ENCODE data around the gene KCTD3.
A peak's percentile ranks its signal among the peaks of the same experiment; 100 is the strongest.

KCTD3 gene

GRCh38 chr1:215566556-215567490 is at the start of gene KCTD3:
Gene KCTD3 (plus strand): TSS chr1:215567304. CDS start chr1:215567686, 382 bp downstream.
- DNase-seq = peak; percentile 74

GRCh38 chr1:215517441-215517891 is 49.6 kb upstream of the KCTD3 start:
- DNase-seq = peak; percentile 87

GRCh38 chr1:215518594-215518993 is 48.5 kb upstream of the KCTD3 start:
- DNase-seq = no peak

GRCh38 chr1:215521279-215521678 is 45.8 kb upstream of the KCTD3 start:
- DNase-seq = no peak

DNA sequence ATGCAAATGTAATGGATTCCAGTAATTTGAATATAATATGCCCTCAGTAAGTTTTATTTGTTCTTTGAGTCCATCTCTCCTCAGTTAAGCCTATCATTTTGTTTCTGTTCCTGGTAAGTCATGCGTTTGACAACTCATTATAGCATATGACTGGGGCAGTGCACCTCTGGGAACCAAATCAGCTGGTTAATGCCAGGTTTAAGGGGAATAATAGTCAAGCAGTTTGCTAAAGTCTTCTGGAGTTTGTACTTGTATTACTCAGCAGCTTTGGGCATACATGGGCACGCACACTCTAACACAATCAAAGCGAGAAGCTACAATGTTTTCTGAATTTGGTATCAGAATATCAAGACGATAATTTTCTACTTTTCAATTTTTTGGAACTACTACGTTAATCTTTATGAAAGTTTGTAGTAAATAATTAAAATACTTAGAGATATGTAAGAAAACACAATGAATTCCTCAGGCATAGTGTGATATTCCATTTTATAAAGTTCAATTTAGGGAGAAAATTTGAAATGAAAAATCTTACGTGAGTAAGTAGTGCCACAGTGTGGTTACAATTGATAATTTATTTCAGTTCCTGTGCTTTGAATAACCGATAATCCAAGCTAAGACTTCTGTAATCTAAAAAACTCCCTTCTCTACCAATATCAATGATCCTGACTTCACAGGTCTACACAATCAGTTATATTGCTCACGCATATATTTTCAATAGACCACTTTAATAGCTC is 43.8 kb upstream of the KCTD3 start:
- peak; percentile 29 for DNase-seq

DNA sequence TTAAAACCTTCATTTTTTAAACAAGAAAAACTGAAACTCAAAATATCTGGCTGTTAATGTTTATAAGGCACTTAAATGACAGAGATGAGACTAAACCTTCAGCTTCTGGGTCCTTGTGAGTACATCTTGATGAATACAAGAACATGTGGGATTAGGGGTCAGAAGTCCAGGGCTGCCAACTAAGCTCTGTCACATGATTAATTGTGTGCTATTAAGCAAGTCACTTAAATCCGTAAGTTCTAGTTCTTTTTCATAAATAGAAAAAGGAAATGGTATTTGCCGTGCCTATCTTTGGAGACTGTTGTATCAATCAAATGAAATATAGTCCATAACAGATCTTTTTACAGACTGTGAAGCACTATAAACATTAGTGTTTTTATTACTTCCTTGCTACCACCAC is 43.2 kb upstream of the KCTD3 start:
- peak; percentile 36 for DNase-seq

- peak; percentile 61 for DNase-seq
Measured at GRCh38 chr1:215526147-215526845, 40.8 kb upstream of the KCTD3 start.

- no peak for DNase-seq
Measured at GRCh38 chr1:215526846-215527151, 40.3 kb upstream of the KCTD3 start.

DNA sequence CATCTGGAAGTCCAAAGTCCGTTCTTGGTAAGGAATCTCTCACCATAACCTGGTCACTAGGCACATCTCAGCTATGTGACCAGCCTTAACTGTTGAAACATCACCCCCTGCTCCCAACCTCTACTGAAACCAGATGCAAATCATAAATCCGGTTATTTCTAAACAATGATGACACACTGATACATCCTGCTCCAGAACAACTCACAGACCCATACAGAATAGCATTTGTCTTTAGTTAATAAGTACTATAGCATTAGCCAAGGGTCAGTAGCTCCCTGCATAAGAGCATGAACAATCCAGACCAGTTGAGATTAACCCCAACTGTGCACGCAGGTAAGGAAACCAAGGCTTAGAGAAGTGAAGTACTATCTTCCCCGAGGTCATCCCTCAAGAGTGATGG is 38.0 kb upstream of the KCTD3 start:
- peak; percentile 17 for DNase-seq

- DNase-seq = no peak
Measured at GRCh38 chr1:215529571-215529970, 37.5 kb upstream of the KCTD3 start.

- no peak for DNase-seq
Measured at GRCh38 chr1:215530401-215530984, 36.6 kb upstream of the KCTD3 start.

- peak; percentile 32 for DNase-seq
Measured at GRCh38 chr1:215539803-215540570, 27.1 kb upstream of the KCTD3 start.

GRCh38 chr1:215542301-215542700 is 24.8 kb upstream of the KCTD3 start:
- DNase-seq = no peak

- peak; percentile 39 for DNase-seq
Measured at GRCh38 chr1:215543191-215543606, 23.9 kb upstream of the KCTD3 start.

DNA sequence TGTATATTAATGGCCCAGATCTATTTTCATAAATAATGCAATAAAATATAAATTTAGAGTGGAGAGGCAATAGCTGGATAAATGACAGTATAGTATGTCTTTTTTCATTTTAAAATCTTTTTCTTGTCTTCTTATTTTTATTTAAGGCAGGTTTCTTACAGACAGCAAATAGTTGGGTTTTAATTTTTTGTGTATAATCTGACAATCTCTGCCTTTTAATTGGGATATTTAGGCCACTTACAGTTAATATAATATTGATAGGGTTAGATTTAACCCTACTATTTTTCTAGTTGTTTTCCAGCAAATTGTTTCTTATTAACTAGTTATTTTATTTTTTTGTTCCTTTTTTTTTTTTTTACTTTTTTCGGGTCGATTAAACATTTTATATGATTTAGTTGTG is 23.3 kb upstream of the KCTD3 start:
- no peak for DNase-seq

DNA sequence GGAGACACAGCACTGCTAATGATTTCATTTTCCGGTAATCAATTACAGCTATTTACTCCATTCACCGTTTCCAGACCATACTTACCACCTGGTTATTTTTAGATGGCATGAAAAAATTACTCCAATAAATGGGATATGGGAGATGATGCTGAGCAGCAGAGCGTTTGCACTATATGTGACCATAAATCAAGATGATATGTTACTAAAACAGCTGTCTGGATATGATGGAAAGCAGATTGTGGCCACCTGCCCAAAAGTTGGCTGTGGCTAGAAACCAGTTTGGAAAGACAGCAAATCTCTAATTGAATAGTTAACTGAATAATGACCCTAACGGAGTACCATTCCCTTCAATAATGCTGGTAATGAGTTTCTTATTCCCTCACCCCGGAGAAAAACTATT is 22.5 kb upstream of the KCTD3 start:
- DNase-seq = no peak

DNA sequence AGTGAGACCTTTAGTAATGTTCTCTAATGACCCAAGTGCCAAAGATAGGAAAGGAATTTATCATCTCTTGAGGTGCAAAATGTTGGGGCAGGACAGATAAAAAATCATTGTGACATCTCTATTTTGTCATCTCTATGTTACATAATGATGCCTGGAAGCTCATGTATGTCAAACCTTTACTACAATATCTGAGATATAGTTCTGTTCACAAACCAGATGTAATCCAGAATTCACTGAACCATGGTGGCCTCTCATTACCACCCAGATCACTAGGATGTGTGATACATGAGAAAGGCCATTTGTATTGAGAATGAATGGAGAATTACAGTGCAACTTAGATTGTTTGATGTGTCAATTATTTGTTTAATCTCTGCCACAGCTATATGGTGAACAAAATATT is 22.0 kb upstream of the KCTD3 start:
- DNase-seq = no peak

DNA sequence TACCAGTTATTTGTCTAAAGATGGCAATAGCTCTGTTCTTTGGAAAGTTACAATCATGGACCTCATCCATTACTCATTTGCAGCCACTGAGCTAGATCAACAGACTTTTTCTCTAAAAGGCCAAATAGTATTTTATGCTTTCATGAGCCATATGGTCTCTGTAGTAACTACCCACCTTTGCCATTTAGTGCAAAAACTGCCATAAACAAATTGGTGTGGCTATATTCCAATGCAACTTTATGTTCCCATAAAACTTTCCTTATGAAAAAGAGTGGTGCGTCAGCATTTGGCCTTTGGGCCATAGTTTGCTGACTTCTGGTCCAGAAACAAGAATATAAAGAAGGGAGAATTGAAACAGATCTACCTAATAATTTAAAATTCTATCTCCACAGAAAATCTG is 20.1 kb upstream of the KCTD3 start:
- DNase-seq = no peak

DNA sequence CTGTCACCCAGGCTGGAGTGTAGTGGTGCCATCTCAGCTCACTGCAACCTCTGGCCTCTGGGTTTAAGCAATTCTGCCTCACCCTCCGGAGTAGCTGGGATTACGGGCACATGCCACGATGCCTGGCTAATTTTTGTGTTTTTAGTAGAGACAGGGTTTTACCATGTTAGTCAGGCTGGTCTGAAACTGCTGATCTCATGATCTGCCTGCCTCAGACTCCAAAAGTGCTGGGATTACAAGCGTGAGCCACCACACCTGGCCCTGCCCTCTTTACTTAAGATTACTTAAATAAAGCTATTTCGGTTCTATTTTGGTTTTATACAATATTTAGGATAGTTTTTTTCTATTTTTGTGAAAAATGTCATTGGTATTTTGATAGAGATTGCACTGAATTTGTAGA is 15.3 kb upstream of the KCTD3 start:
- DNase-seq = no peak

DNA sequence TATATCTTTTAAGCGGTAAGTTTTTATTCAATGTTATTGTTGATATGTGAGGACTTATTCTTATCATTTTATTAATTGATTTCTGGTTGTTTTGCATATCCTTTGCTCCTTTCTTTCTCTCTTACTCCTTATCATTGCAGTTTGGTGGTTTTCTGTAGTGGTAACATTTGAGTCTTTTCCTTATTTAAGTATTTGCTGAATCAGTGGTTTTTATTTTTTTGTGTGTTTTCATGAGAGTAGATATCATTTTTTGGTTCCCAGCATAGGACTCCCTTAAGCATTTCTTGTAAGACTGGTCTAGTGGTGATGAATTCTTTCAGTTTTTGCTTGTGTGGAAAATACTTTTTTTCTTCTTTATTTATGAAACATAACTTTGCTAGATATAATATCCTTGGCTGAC is 12.2 kb upstream of the KCTD3 start:
- DNase-seq = no peak

- no peak for DNase-seq
Measured at GRCh38 chr1:215555531-215555930, 11.6 kb upstream of the KCTD3 start.

GRCh38 chr1:215556996-215557395 is 10.1 kb upstream of the KCTD3 start:
- DNase-seq = no peak
